Psoas muscle (tissue), 8 donors: ENCODE data around the gene CHD5. TPM values are rescaled to one million over a fixed set of nuclear protein-coding genes. Genes with fewer than 3 reads are reported as not detected.

Experiments
- ATAC-seq, 4 donors: fragments of 200-7000 bp; cut with Tn5 transposase; one replicate each; pipeline ENCODE4 v1.9.1; 2020; ENCODE audit warnings: moderate library complexity in 3 of 4, mild to moderate bottlenecking in 2 of 4
- DNase-seq, 2 donors: peaks; one replicate each; pipeline ENCODE4 v3.0.0-alpha.2; 2020
- H3K27ac ChIP-seq: fragments of 200-600 bp; one replicate; pipeline ENCODE4 v1.8.0; 2022
- H3K27me3 ChIP-seq, 3 donors: fragments of 200-600 bp in 1 of 3; one replicate each; pipeline versions ENCODE4 v1.6.1 to v1.8.0; 2013 to 2022; ENCODE audit warnings: low read length in 2 of 3, mild to moderate bottlenecking in 2 of 3, moderate library complexity in 1 of 3; ENCODE audit not compliant: insufficient read depth in 3 of 3
- H3K36me3 ChIP-seq, 2 donors: fragments of 200-600 bp in 1 of 2; one replicate each; pipeline versions ENCODE4 v1.6.1 to v1.8.0; 2013 to 2022; ENCODE audit warnings: low read depth in 1 of 2, mild to moderate bottlenecking in 1 of 2, moderate library complexity in 1 of 2; ENCODE audit not compliant: insufficient read depth in 1 of 2
- H3K4me1 ChIP-seq: fragments of 200-600 bp; one replicate; pipeline ENCODE4 v1.8.0; 2022
- H3K4me3 ChIP-seq: fragments of 200-600 bp; one replicate; pipeline ENCODE4 v1.8.0; 2022; ENCODE audit warnings: mild to moderate bottlenecking
- H3K9me3 ChIP-seq: fragments of 200-600 bp; one replicate; pipeline ENCODE4 v1.8.0; 2022
- WGBS, 3 donors: extraction: QIAGEN DNeasy Blood & Tissue Kit; methylation state at CpG; one replicate each; pipeline versions ENCODE4 v1.1.6 to v1.1.7; 2013; 5-methylcytosine and 5-hydroxymethylcytosine counted together
- intact Hi-C, 2 donors: fragments of 100-400 bp; cut with DNase I; formaldehyde crosslinking; loops; one replicate each; pipeline versions ENCODE4 v1.11.0 to v1.14.2; 2022
- polyA plus RNA-seq, 3 donors: library from polyadenylated mRNA; stranded (reverse); fragments of 200-250 nt; gene quantifications; one replicate each; pipeline ENCODE4 v1.2.3, GENCODE V29; 2013
- total RNA-seq, 4 donors: library from RNA; stranded (reverse); fragmentation: NEBNext Ultra II Directional in 2 of 4; extraction: Animal tissue kit (Norgen Biotek cat#: 25700) in 2 of 4; gene quantifications; one replicate each; pipeline versions ENCODE4 v1.2.1 to v1.2.4, GENCODE V29; 2021 to 2023
- TF ChIP-seq, protein P1 (sequence below): fragments of 200-600 bp; IDR thresholded peaks from one replicate; pipeline ENCODE4 v1.8.0; 2022; ENCODE audit warnings: antibody characterized with exemption
- donor health status: healthy with polysubstance abuse.
- donor health status: DM: no; HTN: no; CAD: no; lungs with moderate emphysema.
- donor health status: Bipolar disorder and iron deficiency.
- donor health status: healthy.
- donor health status: DM: yes; HTN: yes; CAD: no.
- donor health status: DM: no; HTN: no; CAD: no.
- donor health status: DM: no; HTN: no; CAD: no.
- donor health status: DM: yes; HTN: yes; CAD: no.

CHD5 gene
- total and polyA plus RNA-seq, 7 donors = 0.03 to 0.38 (median 0.24) TPM; not detected in 2

DNA sequence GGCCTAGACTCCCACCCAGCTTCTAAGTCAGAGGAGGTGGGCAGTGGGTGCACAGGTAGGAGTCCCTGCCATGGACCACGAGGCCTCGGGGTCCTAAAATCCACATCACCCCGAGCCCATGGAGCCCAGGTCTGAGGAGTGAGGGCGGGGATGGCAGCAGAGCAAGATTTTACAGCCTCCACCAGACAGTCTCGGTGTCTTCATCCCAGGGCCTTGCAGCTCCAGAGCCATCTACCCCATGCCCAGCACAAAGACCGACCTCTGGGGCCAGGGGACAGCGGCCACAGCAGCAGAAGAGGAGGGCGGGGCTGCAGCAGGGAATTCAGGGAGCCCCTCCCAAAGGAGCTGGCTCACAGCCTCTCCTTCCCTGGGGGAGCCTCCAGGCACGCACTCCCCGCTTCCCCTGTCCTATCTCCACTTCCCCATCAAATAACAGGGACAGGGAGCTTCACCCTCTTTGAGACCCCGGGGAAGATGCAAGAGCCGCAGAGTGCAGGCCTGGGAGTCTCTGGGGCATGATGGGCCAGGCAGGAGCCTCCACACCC is 14.6 kb downstream of the CHD5 start:
- ATAC-seq = no peak
- intact Hi-C loops = no loop called here
- TF ChIP-seq, protein P1, sequence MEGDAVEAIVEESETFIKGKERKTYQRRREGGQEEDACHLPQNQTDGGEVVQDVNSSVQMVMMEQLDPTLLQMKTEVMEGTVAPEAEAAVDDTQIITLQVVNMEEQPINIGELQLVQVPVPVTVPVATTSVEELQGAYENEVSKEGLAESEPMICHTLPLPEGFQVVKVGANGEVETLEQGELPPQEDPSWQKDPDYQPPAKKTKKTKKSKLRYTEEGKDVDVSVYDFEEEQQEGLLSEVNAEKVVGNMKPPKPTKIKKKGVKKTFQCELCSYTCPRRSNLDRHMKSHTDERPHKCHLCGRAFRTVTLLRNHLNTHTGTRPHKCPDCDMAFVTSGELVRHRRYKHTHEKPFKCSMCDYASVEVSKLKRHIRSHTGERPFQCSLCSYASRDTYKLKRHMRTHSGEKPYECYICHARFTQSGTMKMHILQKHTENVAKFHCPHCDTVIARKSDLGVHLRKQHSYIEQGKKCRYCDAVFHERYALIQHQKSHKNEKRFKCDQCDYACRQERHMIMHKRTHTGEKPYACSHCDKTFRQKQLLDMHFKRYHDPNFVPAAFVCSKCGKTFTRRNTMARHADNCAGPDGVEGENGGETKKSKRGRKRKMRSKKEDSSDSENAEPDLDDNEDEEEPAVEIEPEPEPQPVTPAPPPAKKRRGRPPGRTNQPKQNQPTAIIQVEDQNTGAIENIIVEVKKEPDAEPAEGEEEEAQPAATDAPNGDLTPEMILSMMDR = no peak
- WGBS, 3 donors = 61 to 68% (median 65%) methylated on average over 11 to 12 of the region's 12 CpGs
- DNase-seq = no peak
- Histone ChIP-seq H3K27me3 (peaks cover 0 to 64% (median 21%) of the 10 kb centered on the region in 3 donors), H3K4me3 (no peak overlapping the region), H3K27ac (no peak overlapping the region), H3K36me3 (no peaks in the 10 kb centered on the region), H3K9me3 (no peaks in the 10 kb centered on the region), H3K4me1 (no peaks in the 10 kb centered on the region)

DNA sequence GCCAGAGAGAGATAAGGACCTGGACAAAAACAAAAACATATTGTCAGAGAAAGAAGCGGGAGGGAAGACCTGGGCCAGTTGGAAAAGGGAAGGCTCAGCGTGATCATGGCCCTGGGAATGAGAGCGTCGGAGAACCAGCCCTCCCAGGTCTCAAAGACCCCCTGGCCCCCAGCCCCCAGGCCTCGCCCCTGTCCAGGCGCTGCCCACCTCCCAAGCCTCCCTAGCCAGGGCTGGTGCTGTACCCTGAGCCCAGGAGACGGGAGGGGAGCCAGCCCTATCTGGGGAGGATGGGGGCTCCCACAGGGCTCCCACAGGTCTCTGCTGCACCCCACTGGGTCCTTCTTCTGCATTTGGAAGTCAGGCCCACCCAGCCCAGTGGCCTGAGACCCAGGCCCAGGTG is 15.1 kb downstream of the CHD5 start:
- H3K4me1 ChIP-seq = no peaks in the 10 kb centered on the region
- H3K9me3 ChIP-seq = no peaks in the 10 kb centered on the region
- no peaks in the 10 kb centered on the region for H3K36me3 ChIP-seq
- 69 to 73% (median 73%) methylated on average over 6 to 7 of the region's 7 CpGs for WGBS, 3 donors
- H3K27ac ChIP-seq = no peak overlapping the region
- DNase-seq (no peak), ATAC-seq (no peak)
- intact Hi-C loops = no loop called here
- peaks cover 0 to 61% (median 17%) of the 10 kb centered on the region in 3 donors for H3K27me3 ChIP-seq
- TF ChIP-seq, protein P1 = no peak
- no peak overlapping the region for H3K4me3 ChIP-seq

DNA sequence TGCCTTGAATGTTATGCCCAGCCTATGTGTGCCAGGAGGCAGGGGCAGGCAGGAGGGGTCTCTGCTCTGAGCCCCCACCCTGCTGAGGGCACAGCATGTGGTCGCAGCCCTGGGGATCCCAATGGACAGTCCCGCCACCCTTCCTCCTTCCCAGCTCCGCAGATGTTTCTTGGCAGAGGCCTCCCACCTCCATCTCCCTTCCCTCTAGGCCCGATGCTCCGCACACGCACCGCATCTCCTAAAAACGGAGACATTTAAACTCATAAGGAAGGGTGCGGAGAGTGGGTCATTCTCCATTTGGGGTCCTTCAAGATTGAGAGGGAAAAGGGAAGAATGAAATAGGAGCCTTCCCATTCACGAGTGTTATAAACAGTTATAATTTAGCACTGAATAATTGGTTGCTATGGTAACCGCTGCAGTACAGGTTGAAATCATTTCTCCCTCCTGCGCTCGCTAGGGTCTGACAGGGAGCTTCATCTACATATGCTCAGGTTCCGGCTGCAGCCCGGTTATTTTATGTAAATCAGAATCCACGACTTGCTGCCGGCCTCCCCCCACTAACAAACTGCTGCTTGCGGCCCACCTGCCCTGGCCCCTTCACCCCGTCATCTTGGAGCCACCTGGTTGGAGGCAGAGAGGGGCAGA is 16.0 kb downstream of the CHD5 start:
- H3K4me3 ChIP-seq = no peak overlapping the region
- H3K4me1 ChIP-seq = no peaks in the 10 kb centered on the region
- H3K36me3 ChIP-seq = no peaks in the 10 kb centered on the region
- no peaks in the 10 kb centered on the region for H3K9me3 ChIP-seq
- H3K27ac ChIP-seq = no peak overlapping the region
- H3K27me3 ChIP-seq = peaks cover 0 to 54% (median 13%) of the 10 kb centered on the region in 3 donors
- DNase-seq (no peak), ATAC-seq (no peak)
- intact Hi-C loops = no loop called here
- WGBS, 3 donors = 60 to 61% (median 61%) methylated on average over 19 of the region's 19 CpGs
- TF ChIP-seq, protein P1 = no peak

DNA sequence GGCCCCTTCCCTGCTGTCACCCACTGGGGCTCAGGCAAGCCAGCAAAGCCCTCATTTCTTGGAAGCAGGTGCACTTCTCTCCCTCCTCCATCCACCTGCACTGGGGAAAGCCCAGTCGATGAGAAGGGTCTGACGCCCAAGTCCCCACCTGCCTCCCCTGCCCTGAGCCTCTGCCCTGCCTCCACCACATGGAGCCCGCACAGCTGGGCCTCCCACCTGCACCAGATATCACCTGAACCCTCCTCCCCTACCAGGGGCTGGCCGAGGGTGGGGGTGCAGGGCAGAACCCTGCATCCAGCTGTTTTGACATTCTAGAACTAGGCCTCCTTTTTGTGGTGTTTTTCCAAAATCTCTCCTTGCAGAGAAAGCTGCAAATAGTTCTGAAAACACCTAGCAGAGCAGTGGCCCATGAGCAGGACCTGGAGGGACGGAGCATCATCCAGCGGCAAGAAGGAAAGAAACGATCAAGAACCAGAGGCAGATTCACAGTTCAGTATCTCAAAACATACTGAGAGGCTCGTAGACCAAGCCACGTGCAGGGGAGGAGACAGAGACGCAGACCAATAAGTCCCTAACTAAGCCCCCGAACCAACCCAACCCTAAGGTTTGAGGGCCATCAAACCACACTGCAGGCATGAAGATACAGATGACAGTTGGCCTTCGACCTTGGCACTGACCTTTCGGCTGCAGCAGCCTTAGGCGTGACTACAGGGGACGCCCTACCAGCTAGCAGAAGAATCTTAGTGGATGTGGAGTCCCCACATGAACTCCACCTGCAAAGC is 16.7 kb downstream of the CHD5 start:
- no peak for DNase-seq
- Histone ChIP-seq H3K9me3 (no peaks in the 10 kb centered on the region), H3K27ac (no peak overlapping the region), H3K27me3 (peaks cover 0 to 54% (median 13%) of the 10 kb centered on the region in 3 donors), H3K36me3 (no peaks in the 10 kb centered on the region), H3K4me1 (no peaks in the 10 kb centered on the region), H3K4me3 (no peak overlapping the region)
- ATAC-seq = no peak
- intact Hi-C loops = no loop called here
- TF ChIP-seq, protein P1 = no peak
- WGBS, 3 donors = 68 to 70% (median 70%) methylated on average over 13 to 15 of the region's 15 CpGs
